GM12891 (cell line): Measurements from ENCODE around the gene PLK4.
"Not testable (repeated sequence)": the region's sequence is repeated elsewhere in the genome, so short reads cannot be mapped to it uniquely, and the experiment has no call there.

Experiments
- DNase-seq: peaks from one replicate; pipeline ENCODE4 v3.0.0; 2011; ENCODE audit warnings: low spot score; ENCODE audit not compliant: insufficient read length
- FAIRE-seq: peaks from 2 replicates; lab custom pipeline; 2011; peaks lifted over from hg19 to GRCh38; lab: Jason Lieb, UNC
- PAX5 ChIP-seq: IDR thresholded peaks from 2 replicates; pipeline ENCODE4 v1.6.1; 2011; ENCODE audit warnings: low read length, moderate library complexity, mild to moderate bottlenecking; ENCODE audit not compliant: insufficient read depth, severe bottlenecking
- POLR2A ChIP-seq: IDR thresholded peaks from 2 replicates; pipeline ENCODE4 v1.6.1; 2011; ENCODE audit warnings: low read depth, low read length, control low read depth
- POLR2AphosphoS5 ChIP-seq: IDR thresholded peaks from 2 replicates; pipeline ENCODE4 v1.6.1; 2011; ENCODE audit warnings: low read depth, low read length, control low read depth
- POU2F2 ChIP-seq: IDR thresholded peaks from 2 replicates; pipeline ENCODE4 v1.6.1; 2011; ENCODE audit warnings: low read depth, mild to moderate bottlenecking, control low read depth, low read length, moderate library complexity
- SPI1 ChIP-seq: IDR thresholded peaks from 2 replicates; pipeline ENCODE4 v1.6.1; 2011; ENCODE audit warnings: low read depth, low read length, control low read depth
- TAF1 ChIP-seq: IDR thresholded peaks from 2 replicates; pipeline ENCODE4 v1.6.1; 2011; ENCODE audit warnings: low read depth, low read length, control low read depth

PLK4 gene

GRCh38 chr4:127896528-127896927 is 15.8 kb downstream of the PLK4 start:
- FAIRE-seq (no peak), DNase-seq (no peak)
- TF ChIP-seq POLR2AphosphoS5 (no peak), SPI1 (no peak)

- FAIRE-seq, DNase-seq: not testable (repeated sequence)
Measured at GRCh38 chr4:127899682-127900081, 19.0 kb downstream of the PLK4 start.

GRCh38 chr4:127905029-127905428 is 24.3 kb downstream of the PLK4 start:
- FAIRE-seq (no peak), DNase-seq (no peak)
- TF ChIP-seq SPI1: no peak

GRCh38 chr4:127916512-127916911 is 35.8 kb downstream of the PLK4 start:
- no peak for DNase-seq
- no peak for FAIRE-seq
- TF ChIP-seq POLR2AphosphoS5 (no peak), TAF1 (no peak), SPI1 (no peak), POU2F2 (no peak), POLR2A (no peak), PAX5 (no peak)

GRCh38 chr4:127917151-127917550 is 36.5 kb downstream of the PLK4 start:
- no peak for DNase-seq
- no peak for FAIRE-seq
- TF ChIP-seq TAF1 (no peak), POU2F2 (no peak), POLR2AphosphoS5 (no peak), SPI1 (no peak), POLR2A (no peak), PAX5 (no peak)

- no peak for TF ChIP-seq POLR2A
- FAIRE-seq (no peak), DNase-seq (no peak)
Measured at GRCh38 chr4:127920521-127920920, 39.8 kb downstream of the PLK4 start.

- FAIRE-seq (no peak), DNase-seq (no peak)
- no peak for TF ChIP-seq POLR2A
- TF ChIP-seq TAF1: no peak
- TF ChIP-seq POLR2AphosphoS5: no peak
- no peak for TF ChIP-seq SPI1
- no peak for TF ChIP-seq POU2F2
- no peak for TF ChIP-seq PAX5
Measured at GRCh38 chr4:127922226-127922625, 41.5 kb downstream of the PLK4 start.

- not testable (repeated sequence) for DNase-seq, FAIRE-seq
Measured at GRCh38 chr4:127925720-127926119, 45.0 kb downstream of the PLK4 start.

GRCh38 chr4:127930175-127930574 is 49.5 kb downstream of the PLK4 start:
- no peak for DNase-seq
- FAIRE-seq: no peak
- TF ChIP-seq PAX5 (no peak), SPI1 (no peak), POLR2A (no peak), POU2F2 (no peak), TAF1 (no peak), POLR2AphosphoS5 (no peak)

- not testable (repeated sequence) for FAIRE-seq, DNase-seq
Measured at GRCh38 chr4:127931836-127932235, 51.1 kb downstream of the PLK4 start.

GRCh38 chr4:127936974-127937373 is 56.3 kb downstream of the PLK4 start:
- DNase-seq (no peak), FAIRE-seq (peak; percentile 20)
- TF ChIP-seq POU2F2 (no peak), SPI1 (no peak), POLR2A (no peak), TAF1 (no peak), POLR2AphosphoS5 (no peak), PAX5 (no peak)
